Stimulated activated naive B cell treated with anti-CD40 and anti-IgM and Interleukin-4, amounts not matched to agents 10 μg/mL and 1 μg/mL and 100 μg/mL, for 72 hours (primary cell): ENCODE results near the gene PLEKHG5.
"Not testable (repeated sequence)": the region's sequence is repeated elsewhere in the genome, so short reads cannot be mapped to it uniquely, and the experiment has no call there.

Experiments used
- ATAC-seq, 2 donors: fragments of 150-1000 bp; cut with Tn5 transposase; replicated peaks; 2 replicates each; pipeline ENCODE4 v1.10.0; 2021; ENCODE audit warnings: moderate library complexity in 1 of 2
- DNase-seq: peaks from one replicate; pipeline ENCODE4 v3.0.0; 2021
- H3K27ac Mint-ChIP-seq: one replicate; pipeline ENCODE4 v1.8.0; 2022; ENCODE audit warnings: mild to moderate bottlenecking, mixed read lengths
- H3K27me3 Mint-ChIP-seq, 2 donors: one replicate each; pipeline ENCODE4 v1.8.0; 2022; ENCODE audit warnings: mixed read lengths in 2 of 2
- H3K36me3 Mint-ChIP-seq, 2 donors: one replicate each; pipeline ENCODE4 v1.8.0; 2022; ENCODE audit warnings: mixed read lengths in 2 of 2, mild to moderate bottlenecking in 1 of 2
- H3K4me1 Mint-ChIP-seq, 2 donors: one replicate each; pipeline ENCODE4 v1.8.0; 2022; ENCODE audit warnings: mixed read lengths in 2 of 2, mild to moderate bottlenecking in 1 of 2
- H3K4me3 Mint-ChIP-seq, 2 donors: one replicate each; pipeline ENCODE4 v1.8.0; 2022; ENCODE audit warnings: mild to moderate bottlenecking in 2 of 2, mixed read lengths in 2 of 2, moderate library complexity in 1 of 2
- H3K9me3 Mint-ChIP-seq, 2 donors: one replicate each; pipeline ENCODE4 v1.8.0; 2022; ENCODE audit warnings: mixed read lengths in 2 of 2, mild to moderate bottlenecking in 1 of 2

Gene PLEKHG5

GRCh38 chr1:6438047-6438525, 53.4 kb downstream of the PLEKHG5 start:
- Mint-ChIP-seq H3K4me1 (peaks cover 15 to 23% of the 10 kb centered on the region in 2 donors), H3K36me3 (no peaks in the 10 kb centered on the region), H3K27me3 (peaks cover 46 to 73% of the 10 kb centered on the region in 2 donors), H3K9me3 (no peaks in the 10 kb centered on the region), H3K4me3 (no peak overlapping the region), H3K27ac (no peak overlapping the region)
- peak; percentile 76 to 82 for ATAC-seq
- peak; percentile 57 for DNase-seq

GRCh38 chr1:6437012-6437700, 54.3 kb downstream of the PLEKHG5 start:
- Mint-ChIP-seq H3K4me1 (peaks cover 15 to 23% of the 10 kb centered on the region in 2 donors), H3K27me3 (peaks cover 51 to 65% of the 10 kb centered on the region in 2 donors)
- not testable (repeated sequence) for DNase-seq, H3K4me3 Mint-ChIP-seq, H3K9me3 Mint-ChIP-seq, ATAC-seq, H3K27ac Mint-ChIP-seq, H3K36me3 Mint-ChIP-seq

- H3K36me3 Mint-ChIP-seq, DNase-seq, H3K27ac Mint-ChIP-seq, ATAC-seq, H3K9me3 Mint-ChIP-seq, H3K4me3 Mint-ChIP-seq: not testable (repeated sequence)
- H3K4me1 Mint-ChIP-seq, result peaks cover 15 to 23% of the 10 kb centered on the region in 2 donors
- peaks cover 43 to 57% of the 10 kb centered on the region in 2 donors for H3K27me3 Mint-ChIP-seq
These were observed 55.2 kb downstream of the PLEKHG5 start for GRCh38 chr1:6436277-6436676.

- no peak overlapping the region for H3K27ac Mint-ChIP-seq
- H3K9me3 Mint-ChIP-seq, result no peaks in the 10 kb centered on the region
- peaks cover 41 to 54% of the 10 kb centered on the region in 2 donors for H3K27me3 Mint-ChIP-seq
- no peaks in the 10 kb centered on the region for H3K36me3 Mint-ChIP-seq
- no peak overlapping the region for H3K4me3 Mint-ChIP-seq
- H3K4me1 Mint-ChIP-seq, result peaks cover 12 to 18% of the 10 kb centered on the region in 2 donors
- no peak for ATAC-seq
- DNase-seq, result no peak
These were observed 55.9 kb downstream of the PLEKHG5 start for GRCh38 chr1:6435547-6435946.

GRCh38 chr1:6435129-6435528, 56.3 kb downstream of the PLEKHG5 start:
- peaks cover 13 to 18% of the 10 kb centered on the region in 2 donors for H3K4me1 Mint-ChIP-seq
- no peaks in the 10 kb centered on the region for H3K36me3 Mint-ChIP-seq
- no peaks in the 10 kb centered on the region for H3K9me3 Mint-ChIP-seq
- H3K27me3 Mint-ChIP-seq, result peaks cover 46 to 58% of the 10 kb centered on the region in 2 donors
- no peak overlapping the region for H3K27ac Mint-ChIP-seq
- ATAC-seq (no peak), DNase-seq (no peak)
- no peak overlapping the region for H3K4me3 Mint-ChIP-seq

- ATAC-seq, result no peak
- Mint-ChIP-seq H3K4me1 (peaks cover 9 to 10% of the 10 kb centered on the region in 2 donors), H3K9me3 (no peaks in the 10 kb centered on the region), H3K27ac (no peak overlapping the region), H3K36me3 (no peaks in the 10 kb centered on the region), H3K27me3 (peaks cover 46 to 58% of the 10 kb centered on the region in 2 donors), H3K4me3 (no peak overlapping the region)
- no peak for DNase-seq
These were observed 57.3 kb downstream of the PLEKHG5 start for GRCh38 chr1:6434186-6434585.

GRCh38 chr1:6431645-6432579, 59.6 kb downstream of the PLEKHG5 start:
- not testable (repeated sequence) for H3K4me3 Mint-ChIP-seq, H3K27ac Mint-ChIP-seq, H3K9me3 Mint-ChIP-seq, DNase-seq, H3K36me3 Mint-ChIP-seq, H3K4me1 Mint-ChIP-seq
- peak in 1 of 2 donors; percentile 13 for ATAC-seq
- H3K27me3 Mint-ChIP-seq, result peaks cover 37 to 57% of the 10 kb centered on the region in 2 donors

- not testable (repeated sequence) for H3K4me3 Mint-ChIP-seq, ATAC-seq, H3K9me3 Mint-ChIP-seq, DNase-seq, H3K27ac Mint-ChIP-seq, H3K4me1 Mint-ChIP-seq, H3K36me3 Mint-ChIP-seq
- peaks cover 42 to 67% of the 10 kb centered on the region in 2 donors for H3K27me3 Mint-ChIP-seq
These were observed 61.6 kb downstream of the PLEKHG5 start for GRCh38 chr1:6429660-6430411.

GRCh38 chr1:6428453-6428852, 63.0 kb downstream of the PLEKHG5 start:
- H3K36me3 Mint-ChIP-seq, H3K9me3 Mint-ChIP-seq, H3K4me3 Mint-ChIP-seq, DNase-seq, H3K27ac Mint-ChIP-seq: not testable (repeated sequence)
- Mint-ChIP-seq H3K27me3 (peaks cover 38 to 64% of the 10 kb centered on the region in 2 donors), H3K4me1 (peaks cover 10 to 11% of the 10 kb centered on the region in 2 donors)
- peak in 1 of 2 donors; percentile 24 for ATAC-seq

GRCh38 chr1:6427441-6428390, 63.8 kb downstream of the PLEKHG5 start:
- H3K4me1 Mint-ChIP-seq, result peaks cover 10 to 13% of the 10 kb centered on the region in 2 donors
- no peaks in the 10 kb centered on the region for H3K36me3 Mint-ChIP-seq
- ATAC-seq (no peak), DNase-seq (no peak)
- no peak overlapping the region for H3K27ac Mint-ChIP-seq
- H3K9me3 Mint-ChIP-seq, result no peaks in the 10 kb centered on the region
- no peak overlapping the region for H3K4me3 Mint-ChIP-seq
- H3K27me3 Mint-ChIP-seq, result peaks cover 38 to 71% of the 10 kb centered on the region in 2 donors

GRCh38 chr1:6426972-6427350, 64.5 kb downstream of the PLEKHG5 start:
- Mint-ChIP-seq H3K9me3 (no peaks in the 10 kb centered on the region), H3K4me3 (no peak overlapping the region), H3K4me1 (peaks cover 10 to 13% of the 10 kb centered on the region in 2 donors), H3K27me3 (peaks cover 42 to 77% of the 10 kb centered on the region in 2 donors), H3K36me3 (no peaks in the 10 kb centered on the region), H3K27ac (no peak overlapping the region)
- no peak for DNase-seq
- no peak for ATAC-seq

GRCh38 chr1:6426277-6426971, 65.0 kb downstream of the PLEKHG5 start:
- peaks cover 47 to 83% of the 10 kb centered on the region in 2 donors for H3K27me3 Mint-ChIP-seq
- no peak overlapping the region for H3K4me3 Mint-ChIP-seq
- H3K27ac Mint-ChIP-seq, result no peak overlapping the region
- ATAC-seq, result no peak
- DNase-seq, result no peak
- no peaks in the 10 kb centered on the region for H3K36me3 Mint-ChIP-seq
- peaks cover 10 to 13% of the 10 kb centered on the region in 2 donors for H3K4me1 Mint-ChIP-seq
- H3K9me3 Mint-ChIP-seq, result no peaks in the 10 kb centered on the region

- Mint-ChIP-seq H3K4me3 (no peak overlapping the region), H3K27me3 (peaks cover 51 to 89% of the 10 kb centered on the region in 2 donors), H3K9me3 (no peaks in the 10 kb centered on the region), H3K36me3 (no peaks in the 10 kb centered on the region), H3K4me1 (peaks cover 10 to 14% of the 10 kb centered on the region in 2 donors), H3K27ac (no peak overlapping the region)
- no peak for DNase-seq
- no peak for ATAC-seq
These were observed 65.8 kb downstream of the PLEKHG5 start for GRCh38 chr1:6425658-6426057.
